Raji (cell line): ENCODE results near the gene CRKL.

Experiments
- POLR2A ChIP-seq: IDR thresholded peaks from 2 replicates; pipeline ENCODE4 v1.6.1; 2011; ENCODE audit warnings: low read depth, low read length, control low read depth; ENCODE audit not compliant: insufficient read depth

Gene CRKL

GRCh38 chr22:20957683-20958431 is 40.6 kb downstream of the CRKL start:
- TF ChIP-seq POLR2A, result no peak

GRCh38 chr22:20959578-20960461 is 42.6 kb downstream of the CRKL start:
- no peak for TF ChIP-seq POLR2A

GRCh38 chr22:20960609-20961008 is 43.4 kb downstream of the CRKL start:
- no peak for TF ChIP-seq POLR2A

- no peak for TF ChIP-seq POLR2A
Measured at GRCh38 chr22:20962491-20962945, 45.3 kb downstream of the CRKL start.

GRCh38 chr22:20963201-20964052 is 46.2 kb downstream of the CRKL start:
- no peak for TF ChIP-seq POLR2A

- TF ChIP-seq POLR2A, result no peak
Measured at GRCh38 chr22:20964090-20964798, 47.0 kb downstream of the CRKL start.

GRCh38 chr22:20964799-20965103 is 47.5 kb downstream of the CRKL start:
- no peak for TF ChIP-seq POLR2A

- no peak for TF ChIP-seq POLR2A
Measured at GRCh38 chr22:20965104-20965887, 48.1 kb downstream of the CRKL start.

GRCh38 chr22:20965888-20966855 is 49.0 kb downstream of the CRKL start:
- no peak for TF ChIP-seq POLR2A

GRCh38 chr22:20966883-20967696 is 49.9 kb downstream of the CRKL start, which contains the start of gene AIFM3:
TSS of gene AIFM3 (plus strand) at chr22:20967255. CDS start at chr22:20967945, 690 bp downstream.
- TF ChIP-seq POLR2A, result no peak

- TF ChIP-seq POLR2A, result no peak
Measured at GRCh38 chr22:20967697-20968211, 50.5 kb downstream of the CRKL start.
